GM18499 (cell line): Measurements from ENCODE around the gene POGZ.

ENCODE experiments used
- ATAC-seq: cut with Tn5 transposase; IDR thresholded peaks from one replicate; pipeline ENCODE4 v1.9.1; 2021; ENCODE audit warnings: moderate number of reproducible peaks; ENCODE audit not compliant: insufficient read depth, unreplicated experiment

POGZ gene

DNA sequence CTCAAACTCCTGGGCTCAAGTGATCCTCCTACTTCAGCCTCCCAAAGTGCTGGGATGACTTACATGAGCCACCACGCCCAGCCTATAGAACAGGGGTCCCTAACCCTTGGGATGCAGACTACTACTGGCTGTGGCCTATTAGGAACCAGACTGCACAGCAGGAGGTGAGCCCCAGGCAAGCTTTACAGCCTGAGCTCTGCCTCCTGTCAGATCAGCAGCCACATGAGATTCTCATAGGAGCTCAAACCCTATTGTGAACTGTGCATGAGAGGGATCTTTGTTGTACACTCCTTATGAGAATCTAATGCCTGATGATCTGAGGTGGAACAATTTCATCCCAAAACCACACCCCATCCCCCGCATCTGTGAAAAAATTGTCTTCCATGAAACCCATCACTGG lies 73.3 kb downstream of the POGZ start:
- no peak for ATAC-seq

DNA sequence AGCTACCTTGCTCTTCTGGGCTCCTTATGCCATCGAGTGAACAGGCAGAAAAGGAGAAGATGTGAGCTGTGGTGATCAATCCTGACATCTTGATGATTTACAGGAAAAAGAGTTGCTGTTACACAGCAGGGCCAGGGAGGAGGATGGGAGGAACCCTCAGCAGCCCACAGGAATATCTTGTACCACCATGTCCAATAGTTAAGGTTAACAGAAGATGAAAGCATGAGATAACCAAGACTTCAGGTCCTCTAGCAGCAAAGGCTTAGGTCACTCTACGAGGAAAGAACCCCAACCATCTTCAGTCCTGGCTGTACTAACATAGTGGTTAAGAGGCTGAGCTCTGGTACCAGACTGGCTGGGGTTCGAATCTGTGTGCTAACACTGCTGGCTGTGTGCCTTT lies 74.7 kb downstream of the POGZ start:
- no peak for ATAC-seq

DNA sequence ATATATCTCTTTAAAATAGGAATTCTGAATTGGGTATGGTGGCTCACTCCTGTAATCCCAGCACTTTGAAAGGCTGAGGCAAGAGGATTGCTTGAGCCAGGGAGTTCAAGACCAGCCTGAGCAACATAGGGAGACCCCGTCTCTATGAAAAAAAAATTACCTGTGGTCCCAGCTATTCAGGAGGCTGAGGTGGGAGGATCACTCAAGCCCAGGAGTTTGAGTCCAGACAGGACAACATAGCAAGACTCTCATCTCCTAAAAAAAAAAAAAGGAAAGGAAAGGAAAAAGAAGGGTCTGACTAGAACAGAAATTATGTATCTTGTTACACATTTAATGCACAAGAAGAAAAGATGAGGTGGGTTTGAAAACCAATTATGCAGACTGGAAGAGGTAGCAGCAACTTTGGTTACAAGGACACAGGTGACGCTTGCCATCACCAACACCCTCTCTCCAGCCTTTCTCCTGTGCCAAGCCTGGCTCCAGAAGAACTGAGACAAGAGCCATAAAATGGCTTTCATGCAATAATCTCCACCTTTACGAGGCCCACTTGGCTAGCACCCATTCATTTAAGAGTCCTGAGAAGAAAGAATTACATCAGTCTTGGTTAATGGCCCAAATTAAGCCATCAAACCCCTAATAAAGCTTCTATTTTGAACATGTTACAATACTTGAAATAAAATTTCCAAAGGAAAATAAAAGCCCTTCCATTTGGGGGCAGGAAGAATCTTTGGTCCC lies 82.0 kb downstream of the POGZ start:
- no peak for ATAC-seq

DNA sequence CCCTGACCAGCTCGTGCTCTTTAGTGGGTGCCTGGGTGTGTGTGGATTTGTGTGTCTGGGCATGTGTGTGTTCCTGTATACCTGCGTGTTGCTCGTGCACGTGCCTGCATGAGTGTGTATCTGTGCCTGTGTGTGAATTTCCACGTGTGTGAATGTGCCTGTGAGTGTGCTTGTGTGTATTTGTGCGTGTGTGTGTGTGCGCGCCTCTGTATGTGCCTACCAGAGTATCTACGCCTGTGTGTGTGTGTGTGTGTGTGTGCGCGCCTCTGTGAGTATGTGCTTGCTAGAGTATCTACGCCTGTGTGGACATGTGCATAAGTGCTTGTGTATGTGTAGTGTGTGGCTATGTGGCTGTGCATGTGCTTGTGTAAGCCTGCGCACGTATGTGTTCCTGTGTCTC lies 86.1 kb downstream of the POGZ start:
- no peak for ATAC-seq

DNA sequence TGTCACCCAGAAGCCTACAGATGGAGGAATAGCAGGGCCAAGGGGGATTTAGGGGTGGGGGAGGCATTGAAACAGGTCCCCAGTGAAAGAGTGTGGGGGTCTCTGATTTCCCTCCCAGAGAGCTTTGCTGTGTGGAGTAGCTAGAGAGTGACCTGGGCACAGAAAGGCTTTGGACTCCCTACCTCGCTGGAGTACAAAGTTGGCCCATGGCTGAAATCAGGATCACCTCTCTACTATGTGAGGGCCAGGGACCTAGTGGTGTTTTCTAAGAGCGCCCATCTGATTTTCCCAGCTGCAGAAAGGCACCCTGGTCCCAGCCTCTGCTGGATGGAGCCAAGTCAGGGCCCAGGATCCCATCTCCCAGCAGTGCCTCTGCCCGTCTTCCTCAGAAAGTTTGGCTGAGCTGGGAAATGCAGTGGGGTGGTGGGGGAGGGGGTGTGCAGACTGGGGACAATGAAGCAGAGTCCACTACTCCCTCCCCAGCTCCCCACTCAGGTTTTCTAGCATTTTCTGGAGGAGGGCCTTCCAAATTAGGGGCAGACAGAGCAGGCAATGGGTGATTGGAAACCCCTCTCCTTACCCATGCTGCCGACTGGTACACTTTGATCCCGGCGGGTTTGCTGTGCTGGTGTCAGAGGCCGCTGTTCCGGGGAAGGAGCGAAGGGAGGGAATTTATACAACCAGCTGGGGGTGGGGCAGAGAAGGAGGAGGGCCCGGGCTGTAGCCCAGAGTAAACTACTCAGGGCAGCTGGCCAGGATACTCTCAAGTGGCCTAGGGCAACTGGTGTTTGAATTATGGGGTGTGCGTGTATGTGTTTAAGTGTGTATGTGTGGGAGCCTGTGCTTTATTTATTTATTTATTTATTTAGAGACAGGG lies 87.0 kb downstream of the POGZ start, which contains the start of gene SELENBP1:
SELENBP1 (minus strand) TSS at position 648 of the 877 bp plus-strand sequence; CDS start at position 584, 64 bp downstream.
- no peak for ATAC-seq

DNA sequence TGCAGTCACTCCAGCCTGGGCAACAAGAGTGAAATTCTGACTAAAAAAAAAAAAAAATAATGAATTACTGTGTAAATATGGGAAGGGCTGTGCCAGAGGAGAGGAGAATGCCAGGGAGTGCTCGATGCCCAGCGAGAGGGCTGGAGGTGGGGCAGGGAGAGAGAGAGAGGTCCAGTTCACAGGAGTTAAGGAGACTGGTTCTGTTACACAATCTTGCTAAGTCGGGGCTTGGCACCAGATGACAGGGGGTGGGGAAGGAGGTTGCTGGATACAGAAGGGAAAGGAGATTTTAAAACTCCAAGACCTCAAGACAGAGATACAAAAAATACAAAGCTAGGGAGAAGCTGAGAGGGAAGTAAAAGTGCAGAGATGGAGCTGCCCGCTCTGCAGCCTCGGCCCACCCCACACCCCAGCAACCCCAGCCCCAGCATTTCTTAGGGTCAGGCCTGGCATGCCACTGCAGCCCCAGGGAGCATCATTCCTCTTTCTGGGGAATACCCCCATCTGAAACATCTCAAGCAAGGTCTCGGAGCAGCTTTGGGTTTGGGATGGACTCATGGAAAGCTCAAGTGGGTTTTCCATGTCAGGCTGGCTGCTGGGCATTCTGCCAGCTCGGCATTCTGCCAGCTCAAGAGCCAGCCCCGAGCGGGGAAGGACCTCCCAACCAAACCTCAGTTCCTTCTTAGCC lies 87.8 kb downstream of the POGZ start:
- no peak for ATAC-seq

DNA sequence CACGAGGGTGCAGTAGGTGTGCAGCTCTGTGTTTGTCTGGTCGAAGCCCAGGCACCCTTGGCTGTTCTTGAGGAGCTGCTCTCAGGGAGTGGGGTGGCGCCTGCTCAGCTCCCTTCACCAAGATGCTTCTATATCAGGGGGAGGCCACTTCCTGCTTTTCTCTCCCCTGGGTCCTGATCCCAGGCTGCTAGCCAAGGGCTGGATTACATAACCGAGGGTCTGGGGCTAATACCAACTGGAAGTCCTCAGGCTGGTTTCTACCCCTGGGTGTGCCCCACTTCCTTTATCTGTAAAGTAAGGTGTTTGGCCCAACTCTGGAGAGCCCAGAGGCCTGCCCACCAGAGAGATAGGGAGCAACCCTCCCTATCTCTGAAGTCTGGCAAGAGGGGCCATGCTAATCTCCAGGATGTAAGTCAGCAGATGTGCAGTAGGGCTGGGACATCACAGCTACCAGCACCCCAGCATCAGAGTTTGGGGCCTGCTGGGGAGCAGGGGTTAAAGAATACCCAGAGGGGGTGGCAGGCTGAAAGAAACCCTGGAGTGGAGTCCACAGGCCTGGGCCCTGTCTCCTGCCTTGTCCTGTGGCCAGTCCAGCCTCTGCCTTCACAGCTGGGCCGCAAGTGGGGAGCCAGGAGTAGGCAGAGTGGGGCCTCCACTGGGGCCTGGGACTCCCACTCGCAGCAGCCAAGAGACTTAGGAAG lies 88.9 kb downstream of the POGZ start:
- no peak for ATAC-seq

DNA sequence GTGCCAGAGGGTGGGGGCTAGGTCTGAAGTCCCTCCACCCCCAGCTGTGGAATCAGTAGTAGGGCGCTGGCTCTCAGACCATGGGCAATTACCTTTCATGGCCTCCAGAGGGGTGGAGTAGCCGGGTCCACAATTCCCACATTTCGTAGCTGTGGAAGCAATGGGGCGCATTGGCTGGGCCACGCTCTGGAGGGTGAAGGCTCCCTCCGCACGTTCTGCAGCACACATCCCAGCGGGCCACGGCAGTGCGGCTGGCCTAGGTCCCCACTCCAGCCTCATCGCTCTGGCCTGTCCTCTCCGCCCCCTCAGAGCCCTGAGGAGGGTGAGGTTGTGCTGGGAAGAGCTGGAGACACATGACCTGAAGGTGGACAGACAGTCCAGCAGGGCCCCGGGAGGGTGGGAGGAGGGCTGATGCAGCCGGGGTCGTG lies 89.7 kb downstream of the POGZ start:
- no peak for ATAC-seq

DNA sequence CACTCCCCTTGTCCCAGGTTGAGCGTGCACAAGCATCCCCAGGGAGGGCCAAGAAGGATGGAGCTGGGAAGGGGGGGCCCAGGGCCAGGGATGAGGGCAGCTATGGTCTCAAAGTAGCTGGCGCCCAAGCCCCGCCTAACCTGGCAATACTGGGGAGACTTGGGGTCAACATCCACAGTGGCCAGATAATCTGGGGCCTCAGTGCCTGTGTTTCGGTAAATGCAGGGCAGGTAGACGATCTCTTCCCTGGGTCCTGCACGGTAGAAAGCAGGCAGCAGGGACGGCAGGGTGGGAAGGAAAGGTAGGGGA lies 90.0 kb downstream of the POGZ start:
- ATAC-seq = no peak

DNA sequence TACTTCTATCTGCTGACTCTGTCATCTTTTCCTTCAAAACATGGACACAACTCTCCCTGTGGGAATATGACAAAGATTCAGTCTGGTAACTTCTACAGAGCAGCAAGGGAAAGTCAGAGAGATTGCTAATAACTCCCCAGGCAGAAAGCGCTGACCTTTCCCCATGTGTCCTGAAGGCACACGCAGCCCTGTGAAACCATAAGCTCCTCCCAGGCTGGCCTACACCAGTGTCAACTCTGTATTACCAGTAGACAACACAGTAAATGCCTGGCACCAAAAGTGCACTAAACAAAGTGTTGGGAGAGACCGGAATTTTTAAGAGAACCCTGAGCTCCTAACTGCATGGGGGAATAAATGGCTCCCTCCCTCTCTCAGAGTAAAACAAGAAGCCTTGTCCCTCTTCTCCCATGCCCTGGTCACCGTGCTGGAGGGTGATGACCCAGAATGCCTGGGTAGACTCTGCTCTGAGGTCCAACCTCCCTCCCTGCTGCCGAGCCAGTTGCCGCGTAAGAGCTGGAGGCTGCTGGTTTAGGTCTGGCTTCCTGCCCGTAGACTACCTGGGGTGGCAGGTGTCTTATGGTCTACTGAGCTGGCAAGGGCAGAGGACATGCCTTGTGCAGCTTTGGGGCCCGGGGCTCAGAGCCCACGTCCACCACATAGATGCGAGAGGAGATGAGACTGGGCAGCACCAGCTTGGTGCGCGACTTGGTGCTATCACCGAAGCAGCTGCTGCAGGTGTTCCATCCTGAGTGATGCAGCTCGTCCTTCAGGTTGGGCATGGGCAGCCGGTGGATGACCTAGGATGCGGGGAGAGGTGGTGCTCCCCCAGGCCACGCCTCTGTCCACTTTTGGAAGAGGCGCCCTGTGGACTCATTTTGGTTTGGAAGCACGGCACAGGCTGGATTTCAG lies 90.6 kb downstream of the POGZ start:
- ATAC-seq = no peak

DNA sequence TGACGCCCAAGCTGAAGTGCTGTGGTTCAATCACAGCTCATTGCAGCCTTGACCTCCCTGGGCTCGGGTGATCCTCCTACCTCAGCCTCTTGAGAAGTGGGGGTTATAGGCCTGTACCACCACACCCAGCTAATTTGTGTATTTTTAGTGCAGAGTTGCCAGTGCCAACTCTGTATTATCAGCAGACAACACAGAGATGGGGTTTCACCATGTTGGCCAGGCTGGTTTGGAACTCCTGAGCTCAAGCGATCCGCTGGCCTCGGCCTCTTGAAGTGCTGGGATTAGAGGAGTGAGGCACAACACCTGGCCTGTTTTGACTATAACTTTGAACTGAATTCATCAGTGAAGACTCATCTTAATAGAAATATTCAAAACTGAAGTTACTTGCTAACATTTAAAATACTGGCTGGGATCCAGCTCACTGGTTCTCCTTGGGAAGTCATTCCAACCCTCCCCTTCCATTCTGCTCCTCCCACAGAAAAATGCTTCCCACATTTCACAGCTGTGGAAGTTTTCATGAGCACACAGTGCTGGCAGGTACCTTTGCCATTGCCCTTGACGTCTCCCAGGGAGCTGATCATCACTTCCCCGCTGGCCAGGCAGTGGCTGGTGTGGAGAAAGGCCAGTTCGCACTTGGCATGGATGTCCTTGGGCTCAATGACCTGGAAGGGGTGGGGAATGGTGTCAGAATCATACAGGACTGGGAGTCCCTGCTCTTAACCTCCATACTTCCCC lies 91.5 kb downstream of the POGZ start:
- no peak for ATAC-seq

DNA sequence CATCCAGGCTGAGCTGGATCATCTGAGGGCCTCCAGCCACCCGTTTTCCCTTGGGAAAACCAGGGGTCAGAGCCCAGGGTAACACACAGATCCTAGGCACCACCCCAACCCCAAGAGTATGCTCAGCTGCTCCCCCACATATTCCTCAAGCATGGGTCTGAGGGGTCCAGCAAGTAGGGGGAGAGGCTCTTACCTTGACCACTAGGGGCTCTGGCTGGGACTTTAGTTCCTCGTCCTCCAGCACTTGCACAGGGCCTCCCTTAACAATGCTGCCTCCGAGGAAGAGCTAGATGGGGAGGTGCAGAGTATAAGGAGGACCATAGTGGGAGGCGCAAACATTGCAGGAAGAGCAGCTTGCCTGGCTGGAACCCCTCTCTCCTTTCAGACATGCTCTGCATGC lies 94.3 kb downstream of the POGZ start:
- no peak for ATAC-seq

DNA sequence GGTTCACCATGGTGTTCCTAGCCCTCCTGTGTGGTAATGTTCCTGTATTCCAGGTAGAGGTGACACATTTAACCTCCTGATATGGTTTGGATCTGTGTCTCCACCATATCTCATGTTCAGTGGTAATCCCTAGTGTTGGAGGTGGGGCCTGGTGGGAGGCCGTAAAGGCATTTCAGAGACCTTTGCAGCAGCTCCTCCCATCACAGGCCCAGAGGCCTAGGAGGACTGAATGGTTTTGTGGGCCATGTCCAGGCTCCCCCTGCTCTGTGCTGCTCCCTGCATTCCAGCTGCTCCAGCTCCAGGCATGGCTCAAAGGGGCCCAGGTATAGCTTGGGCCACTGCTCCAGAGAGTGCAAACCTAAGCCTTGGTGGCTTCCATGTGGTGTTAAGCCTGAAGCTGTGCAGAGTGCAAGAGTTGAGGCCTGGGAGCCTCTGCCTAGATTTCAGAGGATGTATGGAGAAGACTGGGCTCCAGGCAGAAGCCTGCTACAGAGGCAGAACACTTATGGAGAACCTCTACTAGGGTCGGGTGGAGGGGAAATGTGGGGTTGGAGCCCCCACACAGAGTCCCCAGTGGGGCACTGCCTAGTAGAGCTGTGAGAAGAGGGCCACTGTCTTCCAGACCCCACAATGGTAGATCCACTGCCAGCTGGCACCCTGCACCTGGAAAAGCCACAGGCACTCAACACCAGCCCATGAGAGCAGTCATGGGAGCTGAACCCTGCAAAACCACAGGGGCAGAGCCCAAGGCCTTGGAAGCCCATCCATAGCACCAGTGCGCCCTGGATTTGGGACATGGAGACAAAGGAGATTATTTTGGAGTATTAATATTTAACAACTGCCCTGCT lies 96.8 kb downstream of the POGZ start:
- no peak for ATAC-seq

DNA sequence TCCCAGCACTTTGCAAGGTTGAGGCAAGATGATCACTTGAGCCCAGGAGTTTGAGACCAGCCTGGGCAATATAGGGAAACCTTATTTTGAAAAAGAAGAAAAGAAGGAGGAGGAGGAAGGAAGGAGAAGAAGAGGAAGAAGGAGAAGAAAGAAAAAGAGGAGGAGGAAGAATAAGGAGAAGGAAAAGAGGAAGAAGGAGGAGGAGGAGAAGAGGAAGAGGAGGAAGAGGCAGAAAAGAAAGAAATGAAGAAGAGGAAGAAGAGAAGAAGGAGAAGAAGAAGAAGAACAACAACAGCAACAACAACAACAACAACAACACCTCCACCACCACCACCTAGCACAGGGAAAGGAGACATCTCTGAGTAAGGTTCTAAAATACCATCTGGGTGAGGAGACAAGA lies 97.4 kb downstream of the POGZ start:
- no peak for ATAC-seq

DNA sequence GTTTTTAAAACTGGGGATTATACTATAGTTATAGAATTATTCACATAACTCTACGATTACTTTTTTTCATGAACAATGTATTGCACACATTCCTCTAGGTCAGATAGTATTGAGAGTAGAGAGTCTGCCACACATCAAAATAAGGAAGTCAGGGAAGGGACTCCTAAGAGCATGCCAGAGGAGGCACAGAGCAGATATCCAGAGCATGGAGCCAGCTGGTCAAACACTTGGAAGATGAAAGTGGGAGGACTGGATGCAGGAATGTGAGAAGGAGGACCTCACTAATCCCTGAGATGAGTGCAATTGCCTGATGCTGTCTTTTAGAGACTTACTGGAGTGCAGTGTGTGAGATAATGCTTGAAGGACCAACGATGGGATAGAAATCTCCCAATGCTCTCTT lies 102.6 kb downstream of the POGZ start:
- ATAC-seq = no peak
